ENCODE data around the gene ISOC2. TPM values are rescaled to one million over a fixed set of nuclear protein-coding genes. Genes with fewer than 3 reads are reported as not detected.

ISOC2 gene
- total and polyA plus RNA-seq, 2 donors (not counting 3 experiments of a cell fraction or from before 2014, with no cell fraction given) = 49.3 to 68.7 TPM

DNA sequence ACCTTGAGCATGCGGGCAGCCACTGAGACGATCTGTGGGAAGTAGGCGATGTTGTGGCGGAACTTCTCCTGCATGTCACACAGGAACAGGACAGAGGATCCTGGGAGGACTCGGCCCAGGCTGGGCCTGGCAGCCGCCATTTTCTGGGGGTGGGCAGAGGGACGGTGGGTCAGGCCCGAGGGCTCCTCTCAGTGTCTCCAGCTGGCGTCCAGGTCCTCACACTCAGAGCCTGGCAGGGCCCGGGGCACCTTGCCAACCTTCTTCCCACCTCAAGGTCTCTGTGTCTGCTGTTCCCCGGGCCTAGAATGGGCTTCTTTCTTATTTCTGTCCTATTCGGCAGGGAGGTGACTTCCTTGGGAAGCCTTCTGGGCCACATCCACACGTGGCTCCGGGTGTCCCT is 5.1 kb downstream of the ISOC2 start:
- dilution Hi-C loops (cut with MboI; ENCODE audit: extremely low pct_ligation_motif_present, low sequenced_read_pairs) (no loop called here), intact Hi-C loops (cut with micrococcal nuclease) (no loop called here)
- H3K9me1 ChIP-seq (replicated peaks; ENCODE audit: control insufficient read depth, extremely low read depth, insufficient read depth, low read length) = no peaks in the 10 kb centered on the region
- no peaks in the 10 kb centered on the region for H3K9me3 ChIP-seq (replicated peaks; ENCODE audit: control insufficient read depth, insufficient read depth, low read length)
- H3K4me2 ChIP-seq (ENCODE audit: insufficient read depth, low read length) = no peak overlapping the region
- no peaks in the 10 kb centered on the region for H3K79me2 ChIP-seq (ENCODE audit: control insufficient read depth, insufficient read depth, low read length)
- FAIRE-seq (no peak), DNase-seq (ENCODE audit: low read depth, low spot score) (no peak)
- TF ChIP-seq EZH2 (IDR thresholded peaks at IDR 0.05; ENCODE audit: borderline replicate concordance, low read depth, low read length, severe bottlenecking) = no peak
- TF ChIP-seq FOS (IDR thresholded peaks at IDR 0.05; ENCODE audit: borderline replicate concordance, insufficient read depth, low read length) = no peak
- TF ChIP-seq GATA2 (IDR thresholded peaks at IDR 0.05; ENCODE audit: insufficient read depth, insufficient read length, low read depth, low read length) = no peak
- TF ChIP-seq, protein P1, sequence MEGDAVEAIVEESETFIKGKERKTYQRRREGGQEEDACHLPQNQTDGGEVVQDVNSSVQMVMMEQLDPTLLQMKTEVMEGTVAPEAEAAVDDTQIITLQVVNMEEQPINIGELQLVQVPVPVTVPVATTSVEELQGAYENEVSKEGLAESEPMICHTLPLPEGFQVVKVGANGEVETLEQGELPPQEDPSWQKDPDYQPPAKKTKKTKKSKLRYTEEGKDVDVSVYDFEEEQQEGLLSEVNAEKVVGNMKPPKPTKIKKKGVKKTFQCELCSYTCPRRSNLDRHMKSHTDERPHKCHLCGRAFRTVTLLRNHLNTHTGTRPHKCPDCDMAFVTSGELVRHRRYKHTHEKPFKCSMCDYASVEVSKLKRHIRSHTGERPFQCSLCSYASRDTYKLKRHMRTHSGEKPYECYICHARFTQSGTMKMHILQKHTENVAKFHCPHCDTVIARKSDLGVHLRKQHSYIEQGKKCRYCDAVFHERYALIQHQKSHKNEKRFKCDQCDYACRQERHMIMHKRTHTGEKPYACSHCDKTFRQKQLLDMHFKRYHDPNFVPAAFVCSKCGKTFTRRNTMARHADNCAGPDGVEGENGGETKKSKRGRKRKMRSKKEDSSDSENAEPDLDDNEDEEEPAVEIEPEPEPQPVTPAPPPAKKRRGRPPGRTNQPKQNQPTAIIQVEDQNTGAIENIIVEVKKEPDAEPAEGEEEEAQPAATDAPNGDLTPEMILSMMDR (IDR thresholded peaks at IDR 0.05; ENCODE audit: extremely low read depth in 1 of 2, insufficient read depth in 1 of 2, low read depth in 1 of 2, low read length in 2 of 2) = no peak
- TF ChIP-seq POLR2A (IDR thresholded peaks at IDR 0.05; ENCODE audit: low read depth, low read length) = no peak
- TF ChIP-seq, protein P2, sequence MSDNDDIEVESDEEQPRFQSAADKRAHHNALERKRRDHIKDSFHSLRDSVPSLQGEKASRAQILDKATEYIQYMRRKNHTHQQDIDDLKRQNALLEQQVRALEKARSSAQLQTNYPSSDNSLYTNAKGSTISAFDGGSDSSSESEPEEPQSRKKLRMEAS (IDR thresholded peaks at IDR 0.05; ENCODE audit: insufficient read depth, insufficient read length) = no peak
- no peak for TF ChIP-seq JUN (IDR thresholded peaks at IDR 0.05; ENCODE audit: borderline replicate concordance, insufficient read depth, insufficient read length, low read depth)
- TF ChIP-seq MYC (IDR thresholded peaks at IDR 0.05; ENCODE audit: low read depth, low read length) = no peak
- TF ChIP-seq POLR2AphosphoS5 (IDR thresholded peaks at IDR 0.05; ENCODE audit: insufficient read depth, low read depth, low read length) = no peak
- ChIA-PET POLR2A (no interaction called here), CTCF (no interaction called here)
- peaks cover 9% of the 10 kb centered on the region for H3K4me1 ChIP-seq (ENCODE audit: control insufficient read depth, extremely low read depth, insufficient read depth, low read length)
- no TSS peak for BruUV-seq (replicated peaks)
- H4K20me1 ChIP-seq (replicated peaks; ENCODE audit: control insufficient read depth, extremely low read depth, insufficient read depth, low read length) = no peaks in the 10 kb centered on the region
- H3K27me3 ChIP-seq (ENCODE audit: control insufficient read depth in 2 of 2, insufficient read depth in 2 of 2, low read length in 2 of 2) = peaks cover 4 to 11% of the 10 kb centered on the region in 2 experiments
- no peak overlapping the region for H3K9ac ChIP-seq (replicated peaks; ENCODE audit: extremely low read depth, insufficient read depth, low read length)
- H3K27ac ChIP-seq (ENCODE audit: insufficient read depth, low read depth, low read length) = no peak overlapping the region
- peaks cover 0 to 3% of the 10 kb centered on the region in 2 experiments for H3K36me3 ChIP-seq (ENCODE audit: control insufficient read depth in 2 of 2, extremely low read depth in 1 of 2, insufficient read depth in 2 of 2, low read length in 2 of 2)
- no peak overlapping the region for H2AFZ ChIP-seq (ENCODE audit: low read depth, low read length)
- H3K4me3 ChIP-seq (replicated peaks in 1 of 3; ENCODE audit: insufficient read depth in 1 of 3, low read depth in 1 of 3, low read length in 3 of 3) = no peak overlapping the region
